ENCODE measurements around the gene AHCTF1. TPM values are rescaled to one million over a fixed set of nuclear protein-coding genes. Genes with fewer than 3 reads are reported as not detected.

Gene AHCTF1
- total RNA-seq, 1 experiment from 2014 or later: 30.1 TPM

GRCh38 chr1:246801241-246802020 lies 130.3 kb downstream of the AHCTF1 start:
- no peak for DNase-seq (ENCODE audit: low read depth)

- no peak for DNase-seq (ENCODE audit: low read depth)
Measured at GRCh38 chr1:246800756-246801155, 131.0 kb downstream of the AHCTF1 start.

- DNase-seq (ENCODE audit: low read depth): no peak
Measured at GRCh38 chr1:246800356-246800755, 131.4 kb downstream of the AHCTF1 start.

GRCh38 chr1:246798606-246799496 lies 132.9 kb downstream of the AHCTF1 start:
- no peak for DNase-seq (ENCODE audit: low read depth)

- no peak for DNase-seq (ENCODE audit: low read depth)
Measured at GRCh38 chr1:246798107-246798506, 133.6 kb downstream of the AHCTF1 start.

- no peak for DNase-seq (ENCODE audit: low read depth)
Measured at GRCh38 chr1:246797597-246797996, 134.2 kb downstream of the AHCTF1 start.

- DNase-seq (ENCODE audit: low read depth): no peak
Measured at GRCh38 chr1:246797157-246797556, 134.6 kb downstream of the AHCTF1 start.

- no peak for DNase-seq (ENCODE audit: low read depth)
Measured at GRCh38 chr1:246795906-246796694, 135.6 kb downstream of the AHCTF1 start.

GRCh38 chr1:246794828-246795671 lies 136.7 kb downstream of the AHCTF1 start:
- DNase-seq (ENCODE audit: low read depth): peak; percentile 13

- no peak for DNase-seq (ENCODE audit: low read depth)
Measured at GRCh38 chr1:246794048-246794827, 137.5 kb downstream of the AHCTF1 start.

- no peak for DNase-seq (ENCODE audit: low read depth)
Measured at GRCh38 chr1:246793356-246793896, 138.3 kb downstream of the AHCTF1 start.

- no peak for DNase-seq (ENCODE audit: low read depth)
Measured at GRCh38 chr1:246792603-246793002, 139.1 kb downstream of the AHCTF1 start.

- DNase-seq (ENCODE audit: low read depth): no peak
Measured at GRCh38 chr1:246791303-246791918, 140.3 kb downstream of the AHCTF1 start.

- DNase-seq (ENCODE audit: low read depth): no peak
Measured at GRCh38 chr1:246790833-246791232, 140.9 kb downstream of the AHCTF1 start.

- DNase-seq (ENCODE audit: low read depth): no peak
Measured at GRCh38 chr1:246790364-246790763, 141.4 kb downstream of the AHCTF1 start.

GRCh38 chr1:246789454-246790339 lies 142.1 kb downstream of the AHCTF1 start:
- no peak for DNase-seq (ENCODE audit: low read depth)
